Islet precursor cell (in vitro differentiated cells): ENCODE measurements around the gene IL36A.

Source experiments
- DNase-seq: peaks from one replicate; pipeline ENCODE4 v3.0.0-alpha.2; 2018

The IL36A gene

GRCh38 chr2:113005030-113005509, at the start of gene IL36A:
TSS of gene IL36A (plus strand) at chr2:113005459. CDS start at chr2:113005872, 413 bp downstream.
- DNase-seq, result no peak

GRCh38 chr2:112957511-112957910, 47.7 kb upstream of the IL36A start:
- no peak for DNase-seq

- no peak for DNase-seq
Measured at GRCh38 chr2:112958428-112959108, 46.7 kb upstream of the IL36A start.

GRCh38 chr2:112959109-112959812, 46.0 kb upstream of the IL36A start:
- no peak for DNase-seq

GRCh38 chr2:112960230-112960825, 44.9 kb upstream of the IL36A start:
- no peak for DNase-seq

- no peak for DNase-seq
Measured at GRCh38 chr2:112962308-112963175, 42.7 kb upstream of the IL36A start.

- DNase-seq, result no peak
Measured at GRCh38 chr2:112967023-112967422, 38.2 kb upstream of the IL36A start.

- no peak for DNase-seq
Measured at GRCh38 chr2:112972423-112973086, 32.7 kb upstream of the IL36A start.

- DNase-seq, result no peak
Measured at GRCh38 chr2:112973156-112973555, 32.1 kb upstream of the IL36A start.

GRCh38 chr2:112977559-112978056, 27.7 kb upstream of the IL36A start, which contains the start of gene IL36G:
TSS of gene IL36G (plus strand) at chr2:112978006. CDS start at chr2:112978639, 633 bp downstream.
- DNase-seq, result no peak

GRCh38 chr2:112979731-112980130, 25.5 kb upstream of the IL36A start:
- DNase-seq, result no peak

GRCh38 chr2:112980537-112980936, 24.7 kb upstream of the IL36A start:
- no peak for DNase-seq

- no peak for DNase-seq
Measured at GRCh38 chr2:112985090-112985489, 20.2 kb upstream of the IL36A start.

GRCh38 chr2:112989611-112990010, 15.6 kb upstream of the IL36A start:
- DNase-seq, result no peak

- DNase-seq, result no peak
Measured at GRCh38 chr2:112993831-112994230, 11.4 kb upstream of the IL36A start.

GRCh38 chr2:112994648-112995047, 10.6 kb upstream of the IL36A start:
- DNase-seq, result no peak

- DNase-seq, result no peak
Measured at GRCh38 chr2:112995346-112995920, 9.8 kb upstream of the IL36A start.

GRCh38 chr2:112996635-112997034, 8.6 kb upstream of the IL36A start:
- no peak for DNase-seq

GRCh38 chr2:112997151-112997550, 8.1 kb upstream of the IL36A start:
- no peak for DNase-seq

GRCh38 chr2:113000436-113000835, 4.8 kb upstream of the IL36A start:
- DNase-seq, result no peak

GRCh38 chr2:113002677-113003076, 2.6 kb upstream of the IL36A start:
- no peak for DNase-seq

- no peak for DNase-seq
Measured at GRCh38 chr2:113007250-113007649, 2.0 kb downstream of the IL36A start.
